Cerebellar cortex (tissue), 1 donor: ENCODE data around the gene GLCE.
A peak's percentile ranks its signal among the peaks of the same experiment; 100 is the strongest.

Experiments used
- DNase-seq: peaks from one replicate; pipeline ENCODE4 v3.0.0-alpha.2; 2015; ENCODE audit warnings: low spot score

GLCE gene

GRCh38 chr15:69160141-69160993, at the start of gene GLCE:
Gene GLCE, plus strand, starts transcription at chr15:69160635. Its CDS starts 95,172 bp downstream, at chr15:69255807.
- peak; percentile 99 for DNase-seq

GRCh38 chr15:69114331-69114928, 46.0 kb upstream of the GLCE start:
- no peak for DNase-seq

GRCh38 chr15:69115031-69115430, 45.4 kb upstream of the GLCE start:
- DNase-seq = no peak

- DNase-seq = no peak
Measured at GRCh38 chr15:69116391-69116790, 44.0 kb upstream of the GLCE start.

GRCh38 chr15:69117431-69117871, 43.0 kb upstream of the GLCE start:
- DNase-seq = no peak

GRCh38 chr15:69118089-69118488, 42.3 kb upstream of the GLCE start:
- DNase-seq = peak; percentile 69

- DNase-seq = no peak
Measured at GRCh38 chr15:69119001-69119400, 41.4 kb upstream of the GLCE start.

GRCh38 chr15:69119683-69120395, 40.6 kb upstream of the GLCE start:
- DNase-seq = no peak

GRCh38 chr15:69120732-69121131, 39.7 kb upstream of the GLCE start:
- DNase-seq = no peak

- DNase-seq = no peak
Measured at GRCh38 chr15:69121198-69121828, 39.1 kb upstream of the GLCE start.

GRCh38 chr15:69125236-69125635, 35.2 kb upstream of the GLCE start:
- DNase-seq = no peak

- no peak for DNase-seq
Measured at GRCh38 chr15:69126054-69126469, 34.4 kb upstream of the GLCE start.

- no peak for DNase-seq
Measured at GRCh38 chr15:69127306-69127705, 33.1 kb upstream of the GLCE start.

- peak; percentile 60 for DNase-seq
Measured at GRCh38 chr15:69128667-69129311, 31.6 kb upstream of the GLCE start.

- DNase-seq = no peak
Measured at GRCh38 chr15:69131362-69132220, 28.8 kb upstream of the GLCE start.

GRCh38 chr15:69132430-69132829, 28.0 kb upstream of the GLCE start:
- no peak for DNase-seq

GRCh38 chr15:69132977-69133861, 27.2 kb upstream of the GLCE start:
- peak; percentile 97 for DNase-seq

GRCh38 chr15:69133862-69134519, 26.4 kb upstream of the GLCE start:
- no peak for DNase-seq

GRCh38 chr15:69134791-69135190, 25.6 kb upstream of the GLCE start:
- no peak for DNase-seq
